OCI-LY3 (cell line): Measurements from ENCODE around the gene SYCN.

Experiments used
- H2AFZ ChIP-seq: fragments of 200-600, 300-600 bp; shearing (Covaris generic); 2 replicates; pipeline ENCODE4 v1.6.0; 2014; ENCODE audit warnings: antibody characterized with exemption, low read depth, low read length
- H3K27ac ChIP-seq: fragments of 200-600, 300-600 bp; sonication (generic); 2 replicates; pipeline ENCODE4 v1.5.1; 2014; ENCODE audit warnings: mild to moderate bottlenecking, low read length, moderate library complexity, mixed read lengths
- H3K27me3 ChIP-seq: fragments of 200-600, 300-600 bp; sonication (generic); 2 replicates; pipeline ENCODE4 v1.6.1; 2014; ENCODE audit warnings: low read depth, low read length, mixed read lengths
- H3K36me3 ChIP-seq: fragments of 200-600, 300-600 bp; sonication (generic); replicated peaks from 2 replicates; pipeline ENCODE3; 2014; ENCODE audit warnings: low read depth, low read length, mixed read lengths
- H3K4me1 ChIP-seq: fragments of 300-600, 200-600 bp; sonication (generic); 2 replicates; pipeline ENCODE4 v1.6.1; 2014; ENCODE audit warnings: low read length, mixed read lengths
- H3K4me2 ChIP-seq: fragments of 200-600, 300-600 bp; sonication (generic); 2 replicates; pipeline ENCODE4 v1.6.1; 2014; ENCODE audit warnings: low read length, mixed read lengths
- H3K4me3 ChIP-seq: fragments of 300-600, 200-600 bp; sonication (generic); 2 replicates; pipeline ENCODE4 v1.5.1; 2014; ENCODE audit warnings: antibody characterized with exemption, mild to moderate bottlenecking, low read length, moderate library complexity
- H3K79me2 ChIP-seq: fragments of 300-600, 200-600 bp; shearing (Covaris generic); 2 replicates; pipeline ENCODE4 v1.6.1; 2014; ENCODE audit warnings: mild to moderate bottlenecking, low read length, mixed read lengths
- H3K9ac ChIP-seq: fragments of 300-600, 200-600 bp; shearing (Covaris generic); 2 replicates; pipeline ENCODE4 v1.6.0; 2014; ENCODE audit warnings: mild to moderate bottlenecking, low read length, moderate library complexity
- H3K9me3 ChIP-seq: fragments of 200-600, 300-600 bp; shearing (Covaris generic); 2 replicates; pipeline ENCODE4 v1.6.1; 2014; ENCODE audit warnings: low read length, mixed read lengths; ENCODE audit not compliant: insufficient read depth
- H4K20me1 ChIP-seq: fragments of 200-600, 300-600 bp; sonication (generic); 2 replicates; pipeline ENCODE4 v1.6.1; 2016; ENCODE audit warnings: low read length, mixed read lengths; ENCODE audit not compliant: insufficient read depth
- EZH2phosphoT487 ChIP-seq: fragments of 200-600 bp; shearing (Covaris generic); IDR thresholded peaks from 2 replicates; pipeline ENCODE4 v1.6.1; 2018; ENCODE audit warnings: antibody characterized with exemption, mixed run types, low read depth
- TF ChIP-seq, protein P1 (sequence below): fragments of 200-600, 300-600 bp; sonication (generic); IDR thresholded peaks from 2 replicates; pipeline ENCODE4 v1.5.1; 2014; ENCODE audit warnings: antibody characterized with exemption, low read length, low read depth

The SYCN gene

GRCh38 chr19:39165857-39166256, 38.2 kb downstream of the SYCN start:
- no peaks in the 10 kb centered on the region for H3K9me3 ChIP-seq
- H3K27me3 ChIP-seq, result no peaks in the 10 kb centered on the region
- H3K4me2 ChIP-seq, result no peak overlapping the region
- H3K27ac ChIP-seq, result no peak overlapping the region
- no peaks in the 10 kb centered on the region for H3K79me2 ChIP-seq
- H3K4me3 ChIP-seq, result no peak overlapping the region
- no peaks in the 10 kb centered on the region for H3K4me1 ChIP-seq
- peaks cover 12% of the 10 kb centered on the region for H4K20me1 ChIP-seq
- TF ChIP-seq EZH2phosphoT487, result no peak
- TF ChIP-seq, protein P1, sequence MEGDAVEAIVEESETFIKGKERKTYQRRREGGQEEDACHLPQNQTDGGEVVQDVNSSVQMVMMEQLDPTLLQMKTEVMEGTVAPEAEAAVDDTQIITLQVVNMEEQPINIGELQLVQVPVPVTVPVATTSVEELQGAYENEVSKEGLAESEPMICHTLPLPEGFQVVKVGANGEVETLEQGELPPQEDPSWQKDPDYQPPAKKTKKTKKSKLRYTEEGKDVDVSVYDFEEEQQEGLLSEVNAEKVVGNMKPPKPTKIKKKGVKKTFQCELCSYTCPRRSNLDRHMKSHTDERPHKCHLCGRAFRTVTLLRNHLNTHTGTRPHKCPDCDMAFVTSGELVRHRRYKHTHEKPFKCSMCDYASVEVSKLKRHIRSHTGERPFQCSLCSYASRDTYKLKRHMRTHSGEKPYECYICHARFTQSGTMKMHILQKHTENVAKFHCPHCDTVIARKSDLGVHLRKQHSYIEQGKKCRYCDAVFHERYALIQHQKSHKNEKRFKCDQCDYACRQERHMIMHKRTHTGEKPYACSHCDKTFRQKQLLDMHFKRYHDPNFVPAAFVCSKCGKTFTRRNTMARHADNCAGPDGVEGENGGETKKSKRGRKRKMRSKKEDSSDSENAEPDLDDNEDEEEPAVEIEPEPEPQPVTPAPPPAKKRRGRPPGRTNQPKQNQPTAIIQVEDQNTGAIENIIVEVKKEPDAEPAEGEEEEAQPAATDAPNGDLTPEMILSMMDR, result no peak
- peaks cover 2% of the 10 kb centered on the region for H3K36me3 ChIP-seq
- no peak overlapping the region for H2AFZ ChIP-seq
- H3K9ac ChIP-seq, result no peak overlapping the region

DNA sequence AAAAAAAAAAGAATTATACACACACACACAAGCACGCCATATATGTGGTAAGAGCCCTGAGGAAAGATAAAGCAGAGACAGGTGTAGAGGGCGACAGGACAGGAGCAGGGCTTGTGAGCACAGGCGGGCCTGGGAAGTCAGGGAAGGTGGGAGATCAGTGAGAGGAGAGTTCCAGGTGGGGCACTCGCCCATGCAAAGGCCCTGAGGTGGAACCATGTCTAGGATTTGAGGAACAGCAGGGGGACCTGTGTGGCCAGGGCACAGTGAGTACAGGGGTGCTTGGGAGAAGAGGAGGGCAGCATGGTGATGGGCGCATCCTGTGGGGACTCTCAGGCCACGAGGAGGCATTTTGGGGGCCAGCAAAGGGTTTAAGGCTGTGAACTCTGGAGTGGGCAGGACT, 39.8 kb downstream of the SYCN start:
- H3K9ac ChIP-seq, result no peak overlapping the region
- H3K79me2 ChIP-seq, result no peaks in the 10 kb centered on the region
- H4K20me1 ChIP-seq, result peaks cover 15% of the 10 kb centered on the region
- TF ChIP-seq, protein P1, result no peak
- no peak for TF ChIP-seq EZH2phosphoT487
- no peaks in the 10 kb centered on the region for H3K36me3 ChIP-seq
- no peak overlapping the region for H3K4me2 ChIP-seq
- H2AFZ ChIP-seq, result no peak overlapping the region
- H3K9me3 ChIP-seq, result no peaks in the 10 kb centered on the region
- H3K4me1 ChIP-seq, result no peaks in the 10 kb centered on the region
- H3K4me3 ChIP-seq, result no peak overlapping the region
- H3K27ac ChIP-seq, result no peak overlapping the region
- no peaks in the 10 kb centered on the region for H3K27me3 ChIP-seq

- Histone ChIP-seq H3K27me3 (no peaks in the 10 kb centered on the region), H3K4me3 (no peak overlapping the region), H4K20me1 (peaks cover 19% of the 10 kb centered on the region), H3K9ac (no peak overlapping the region), H3K36me3 (no peaks in the 10 kb centered on the region), H3K9me3 (no peaks in the 10 kb centered on the region), H3K27ac (no peak overlapping the region), H3K4me2 (no peak overlapping the region), H2AFZ (no peak overlapping the region), H3K79me2 (no peaks in the 10 kb centered on the region), H3K4me1 (no peaks in the 10 kb centered on the region)
- TF ChIP-seq EZH2phosphoT487, result no peak
- TF ChIP-seq, protein P1, result no peak
These were observed 40.4 kb downstream of the SYCN start for GRCh38 chr19:39163621-39164020.

- H3K4me2 ChIP-seq, result no peak overlapping the region
- H3K27me3 ChIP-seq, result no peaks in the 10 kb centered on the region
These were observed 41.5 kb downstream of the SYCN start for GRCh38 chr19:39162441-39163043.

More at GRCh38 chr19:39162441-39163043, 41.5 kb downstream of the SYCN start:
- H3K27ac ChIP-seq, result no peak overlapping the region
- no peak for TF ChIP-seq EZH2phosphoT487
- TF ChIP-seq, protein P1, result no peak
- H3K9ac ChIP-seq, result no peak overlapping the region
- H2AFZ ChIP-seq, result no peak overlapping the region
- H3K4me1 ChIP-seq, result no peaks in the 10 kb centered on the region
- peaks cover 28% of the 10 kb centered on the region for H4K20me1 ChIP-seq
- no peaks in the 10 kb centered on the region for H3K36me3 ChIP-seq
- H3K4me3 ChIP-seq, result no peak overlapping the region
- H3K9me3 ChIP-seq, result no peaks in the 10 kb centered on the region
- no peaks in the 10 kb centered on the region for H3K79me2 ChIP-seq
